Osteoblast (primary cell): ENCODE results near the gene NFKBIZ. TPM values are rescaled to one million over a fixed set of nuclear protein-coding genes. Genes with fewer than 3 reads are reported as not detected.

Experiments
- DNase-seq: peaks from one replicate; pipeline ENCODE4 v3.0.0; 2011; ENCODE audit warnings: low spot score, mixed read lengths; ENCODE audit not compliant: insufficient read length; ENCODE audit errors: missing footprints
- H2AFZ ChIP-seq: 2 replicates; pipeline ENCODE4 v1.6.0; 2011; ENCODE audit warnings: mild to moderate bottlenecking, low read length
- H3K27ac ChIP-seq: 2 replicates; pipeline ENCODE4 v1.5.1; 2011; ENCODE audit warnings: mild to moderate bottlenecking, low read depth, low read length, moderate library complexity
- H3K27me3 ChIP-seq: 2 replicates; pipeline ENCODE4 v1.6.0; 2012; ENCODE audit warnings: mild to moderate bottlenecking, control low read depth, inconsistent platforms, low read length, moderate library complexity; ENCODE audit not compliant: insufficient read depth
- H3K36me3 ChIP-seq: 2 replicates; pipeline ENCODE4 v1.5.1; 2011; ENCODE audit warnings: mild to moderate bottlenecking, low read length, control low read depth, moderate library complexity; ENCODE audit not compliant: insufficient read depth
- H3K4me1 ChIP-seq: 2 replicates; pipeline ENCODE4 v1.5.1; 2011; ENCODE audit warnings: mild to moderate bottlenecking, low read length, control low read depth, moderate library complexity; ENCODE audit not compliant: insufficient read depth
- H3K4me2 ChIP-seq: 2 replicates; pipeline ENCODE4 v1.6.0; 2011; ENCODE audit warnings: mild to moderate bottlenecking, low read length; ENCODE audit not compliant: insufficient read depth
- H3K4me3 ChIP-seq: fragments of 200-600 bp; sonication (generic); 3 replicates; pipeline ENCODE4 v1.5.1; 2012; ENCODE audit warnings: mild to moderate bottlenecking, low read length, inconsistent platforms; ENCODE audit not compliant: insufficient read depth
- H3K79me2 ChIP-seq: 2 replicates; pipeline ENCODE4 v1.6.0; 2012; ENCODE audit warnings: mild to moderate bottlenecking, low read length, control low read depth, inconsistent platforms; ENCODE audit not compliant: insufficient read depth
- H3K9me3 ChIP-seq: 2 replicates; pipeline ENCODE4 v1.5.1; 2011; ENCODE audit warnings: low read depth, low read length, control low read depth
- H4K20me1 ChIP-seq: 2 replicates; pipeline ENCODE4 v1.6.0; 2012; ENCODE audit warnings: mild to moderate bottlenecking, low read length, control low read depth; ENCODE audit not compliant: insufficient read depth
- total RNA-seq: library from RNA; depleted of rRNA; stranded (reverse); fragments of >200 nt; gene quantifications from 2 replicates; pipeline ENCODE4 v1.2.3, GENCODE V29; 2012
- TF ChIP-seq, protein P1 (sequence below): IDR thresholded peaks from 2 replicates; pipeline ENCODE4 v1.5.1; 2011; ENCODE audit warnings: mild to moderate bottlenecking, low read depth, low read length, moderate library complexity; ENCODE audit errors: extremely low read depth

NFKBIZ gene
- total RNA-seq, 1 donor, result 55.0 TPM

DNA sequence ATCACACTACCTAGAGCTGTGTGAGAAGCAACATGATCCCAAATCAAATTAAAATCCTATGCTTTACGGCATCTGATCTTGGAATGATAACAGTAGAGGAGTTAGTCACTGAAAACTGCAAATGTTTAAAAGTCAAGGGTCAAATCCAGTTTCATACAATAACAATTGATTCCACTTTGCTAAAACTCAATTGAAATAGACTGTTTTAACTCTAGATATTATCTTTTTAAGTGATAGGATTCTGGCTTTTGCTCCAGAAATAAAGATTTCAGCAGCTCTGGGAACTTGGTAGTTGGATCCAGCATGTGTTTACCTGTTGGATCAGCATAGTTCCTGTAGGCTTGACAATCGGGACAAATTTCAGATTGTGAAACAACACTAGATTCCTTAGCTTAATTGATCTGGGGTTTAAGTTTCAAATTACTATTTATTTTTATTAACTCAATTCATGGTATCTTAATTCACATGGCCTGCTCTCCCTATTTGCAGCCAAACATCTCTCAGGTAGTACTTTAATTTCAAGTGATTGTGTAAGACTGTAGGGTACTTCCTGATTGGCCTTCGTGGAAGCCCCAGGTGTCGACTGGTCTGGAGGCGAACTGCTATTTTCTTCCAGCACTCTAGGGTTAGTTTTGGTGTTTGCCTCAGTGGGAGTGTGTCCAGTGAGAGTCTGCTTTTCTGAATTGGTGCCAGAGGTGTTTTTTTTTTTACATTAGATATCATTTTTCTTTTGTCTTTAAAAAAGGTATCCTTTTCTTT is 16.6 kb downstream of the NFKBIZ start:
- no peak overlapping the region for H3K4me2 ChIP-seq
- H3K4me3 ChIP-seq, result no peak overlapping the region
- no peaks in the 10 kb centered on the region for H3K9me3 ChIP-seq
- H4K20me1 ChIP-seq, result no peaks in the 10 kb centered on the region
- H3K36me3 ChIP-seq, result peaks cover 19% of the 10 kb centered on the region
- TF ChIP-seq, protein P1, sequence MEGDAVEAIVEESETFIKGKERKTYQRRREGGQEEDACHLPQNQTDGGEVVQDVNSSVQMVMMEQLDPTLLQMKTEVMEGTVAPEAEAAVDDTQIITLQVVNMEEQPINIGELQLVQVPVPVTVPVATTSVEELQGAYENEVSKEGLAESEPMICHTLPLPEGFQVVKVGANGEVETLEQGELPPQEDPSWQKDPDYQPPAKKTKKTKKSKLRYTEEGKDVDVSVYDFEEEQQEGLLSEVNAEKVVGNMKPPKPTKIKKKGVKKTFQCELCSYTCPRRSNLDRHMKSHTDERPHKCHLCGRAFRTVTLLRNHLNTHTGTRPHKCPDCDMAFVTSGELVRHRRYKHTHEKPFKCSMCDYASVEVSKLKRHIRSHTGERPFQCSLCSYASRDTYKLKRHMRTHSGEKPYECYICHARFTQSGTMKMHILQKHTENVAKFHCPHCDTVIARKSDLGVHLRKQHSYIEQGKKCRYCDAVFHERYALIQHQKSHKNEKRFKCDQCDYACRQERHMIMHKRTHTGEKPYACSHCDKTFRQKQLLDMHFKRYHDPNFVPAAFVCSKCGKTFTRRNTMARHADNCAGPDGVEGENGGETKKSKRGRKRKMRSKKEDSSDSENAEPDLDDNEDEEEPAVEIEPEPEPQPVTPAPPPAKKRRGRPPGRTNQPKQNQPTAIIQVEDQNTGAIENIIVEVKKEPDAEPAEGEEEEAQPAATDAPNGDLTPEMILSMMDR, result no peak
- H3K27ac ChIP-seq, result no peak overlapping the region
- H3K79me2 ChIP-seq, result no peaks in the 10 kb centered on the region
- H3K27me3 ChIP-seq, result no peaks in the 10 kb centered on the region
- no peak overlapping the region for H2AFZ ChIP-seq
- H3K4me1 ChIP-seq, result peaks cover 12% of the 10 kb centered on the region
- no peak for DNase-seq

GRCh38 chr3:101867511-101867910 is 18.2 kb downstream of the NFKBIZ start:
- H3K9me3 ChIP-seq, result no peaks in the 10 kb centered on the region
- H3K4me2 ChIP-seq, result no peak overlapping the region

GRCh38 chr3:101867996-101868395 is 18.7 kb downstream of the NFKBIZ start:
- no peak overlapping the region for H3K4me2 ChIP-seq
- H3K9me3 ChIP-seq, result no peaks in the 10 kb centered on the region
- TF ChIP-seq, protein P1, result no peak
- no peaks in the 10 kb centered on the region for H3K27me3 ChIP-seq
- H3K4me3 ChIP-seq, result no peak overlapping the region
- H3K36me3 ChIP-seq, result no peaks in the 10 kb centered on the region
- H2AFZ ChIP-seq, result no peak overlapping the region
- no peaks in the 10 kb centered on the region for H4K20me1 ChIP-seq
- H3K79me2 ChIP-seq, result no peaks in the 10 kb centered on the region
- no peak overlapping the region for H3K27ac ChIP-seq
- no peak for DNase-seq
- H3K4me1 ChIP-seq, result peaks cover 12% of the 10 kb centered on the region

More at GRCh38 chr3:101867511-101867910, 18.2 kb downstream of the NFKBIZ start:
- no peak for DNase-seq
- Histone ChIP-seq H3K27me3 (no peaks in the 10 kb centered on the region), H3K4me3 (no peak overlapping the region), H4K20me1 (no peaks in the 10 kb centered on the region), H3K79me2 (no peaks in the 10 kb centered on the region), H3K27ac (no peak overlapping the region), H3K4me1 (peaks cover 12% of the 10 kb centered on the region), H2AFZ (no peak overlapping the region), H3K36me3 (peaks cover 4% of the 10 kb centered on the region)
- TF ChIP-seq, protein P1, result no peak

DNA sequence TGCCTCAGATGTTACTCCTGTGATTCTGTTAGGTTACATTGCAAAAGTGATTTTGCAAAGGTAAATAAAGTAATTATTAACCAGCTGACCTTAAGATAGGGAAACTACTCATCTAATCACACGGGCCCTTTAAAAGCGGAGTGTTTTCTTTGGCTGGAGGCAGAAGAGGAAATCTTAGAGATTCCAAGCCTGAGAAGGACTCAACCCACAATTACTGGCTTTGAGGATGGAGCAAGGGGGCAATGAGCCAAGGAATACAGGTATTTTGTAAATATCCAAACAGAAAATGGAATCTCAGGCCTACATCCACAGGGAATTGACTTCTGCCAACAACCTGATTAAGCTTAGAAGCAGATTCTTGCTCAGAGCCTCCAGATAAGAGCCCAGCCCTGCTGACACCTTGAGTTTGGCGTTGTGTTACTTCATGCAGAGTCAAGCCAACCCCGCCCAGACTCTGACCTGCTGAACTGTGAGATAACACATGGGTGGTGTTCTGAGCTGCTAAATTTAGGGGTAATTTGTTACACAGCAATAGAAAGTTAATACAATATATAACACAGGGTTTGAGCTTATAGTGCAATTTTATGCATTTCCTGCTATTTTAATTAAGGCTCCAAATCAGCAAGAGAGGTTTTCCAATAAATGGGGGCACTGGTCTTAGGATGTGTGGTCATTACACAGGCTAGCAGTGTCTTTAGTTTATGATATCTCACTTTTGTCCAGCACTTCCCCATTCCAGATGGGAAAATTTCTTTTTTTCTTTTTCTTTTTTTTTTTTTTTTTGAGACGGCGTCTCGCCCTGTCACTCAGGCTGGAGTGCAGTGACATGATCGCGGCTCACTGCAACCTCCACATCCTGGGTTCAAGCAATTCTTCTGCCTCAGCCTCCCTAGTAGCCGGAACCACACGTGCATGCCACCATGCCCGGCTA is 19.5 kb downstream of the NFKBIZ start:
- Histone ChIP-seq H3K36me3 (no peaks in the 10 kb centered on the region), H3K4me3 (no peak overlapping the region), H3K27me3 (no peaks in the 10 kb centered on the region), H3K27ac (no peak overlapping the region), H2AFZ (no peak overlapping the region), H3K4me1 (peaks cover 17% of the 10 kb centered on the region), H3K79me2 (no peaks in the 10 kb centered on the region), H3K4me2 (no peak overlapping the region), H3K9me3 (no peaks in the 10 kb centered on the region), H4K20me1 (no peaks in the 10 kb centered on the region)
- no peak for DNase-seq
- TF ChIP-seq, protein P1, result no peak
